Measurements from ENCODE around the gene RAB1A.

RAB1A gene

DNA sequence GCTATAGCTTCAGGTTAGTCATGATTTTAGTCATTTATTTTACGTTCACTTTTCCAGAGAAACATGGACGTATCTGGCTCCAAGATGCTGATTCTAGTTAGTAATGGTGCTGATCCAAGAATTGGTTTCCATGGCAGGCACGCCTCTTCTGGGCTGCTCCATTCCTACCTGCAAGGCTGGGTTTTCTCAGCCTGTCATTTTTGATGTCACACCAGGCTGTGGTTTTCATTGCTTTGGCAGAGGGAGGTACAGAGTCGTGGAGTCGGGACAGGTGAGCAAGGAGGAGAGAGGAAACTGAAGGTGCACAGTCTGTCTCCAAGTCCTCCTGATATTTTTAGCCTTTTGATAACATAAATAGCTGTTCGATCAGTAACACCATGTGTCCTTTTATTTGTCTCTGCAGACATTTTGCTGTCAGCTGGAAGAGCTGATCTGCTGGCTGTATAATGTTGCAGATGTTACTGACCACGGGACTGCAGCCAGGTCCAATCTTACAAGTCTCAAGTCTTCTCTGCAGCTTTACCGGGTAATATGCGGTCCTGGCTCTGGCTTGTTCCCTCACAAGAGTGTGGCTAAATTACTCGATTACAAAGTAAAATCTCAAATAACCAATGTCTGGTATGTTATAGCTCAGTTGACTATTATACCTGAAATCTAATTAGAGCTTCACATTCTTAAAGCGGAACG lies 55.9 kb downstream of the RAB1A start:
- Histone ChIP-seq H3K4me1 (ENCODE audit: control insufficient read depth, low read depth, low read length) (no peaks in the 10 kb centered on the region), H3K27ac (ENCODE audit: low read depth, low read length) (no peak overlapping the region), H2BK15ac (replicated peaks; ENCODE audit: low read depth) (no peak overlapping the region), H3K18ac (ENCODE audit: low read length) (no peak overlapping the region), H3K79me2 (ENCODE audit: control insufficient read depth, insufficient read depth, low read length) (no peaks in the 10 kb centered on the region), H4K5ac (ENCODE audit: low read length) (no peak overlapping the region), H3K4me3 (ENCODE audit: low read length) (no peak overlapping the region), H3K9ac (ENCODE audit: low read length) (no peak overlapping the region), H2AK5ac (ENCODE audit: low read length) (no peak overlapping the region), H3K56ac (ENCODE audit: low read length) (no peak overlapping the region), H3K4me2 (ENCODE audit: low read length) (no peak overlapping the region), H3K27me3 (ENCODE audit: insufficient read depth, low read length, poor library complexity) (no peaks in the 10 kb centered on the region), H3K23ac (ENCODE audit: low read length) (no peak overlapping the region), H3K79me1 (ENCODE audit: low read length) (no peaks in the 10 kb centered on the region), H2BK120ac (ENCODE audit: low read depth, low read length) (no peak overlapping the region), H2BK5ac (ENCODE audit: low read length) (no peak overlapping the region), H3K4ac (ENCODE audit: low read depth, low read length) (no peak overlapping the region), H3K36me3 (ENCODE audit: control insufficient read depth, insufficient read depth, low read length) (peaks cover 5% of the 10 kb centered on the region), H4K8ac (ENCODE audit: low read depth, low read length) (no peak overlapping the region)
- DNase-seq: no peak
- WGBS (ENCODE audit: extremely low coverage, insufficient coverage, low lambda C conversion rate): no CpG with 5 or more reads among the region's 12 CpGs

DNA sequence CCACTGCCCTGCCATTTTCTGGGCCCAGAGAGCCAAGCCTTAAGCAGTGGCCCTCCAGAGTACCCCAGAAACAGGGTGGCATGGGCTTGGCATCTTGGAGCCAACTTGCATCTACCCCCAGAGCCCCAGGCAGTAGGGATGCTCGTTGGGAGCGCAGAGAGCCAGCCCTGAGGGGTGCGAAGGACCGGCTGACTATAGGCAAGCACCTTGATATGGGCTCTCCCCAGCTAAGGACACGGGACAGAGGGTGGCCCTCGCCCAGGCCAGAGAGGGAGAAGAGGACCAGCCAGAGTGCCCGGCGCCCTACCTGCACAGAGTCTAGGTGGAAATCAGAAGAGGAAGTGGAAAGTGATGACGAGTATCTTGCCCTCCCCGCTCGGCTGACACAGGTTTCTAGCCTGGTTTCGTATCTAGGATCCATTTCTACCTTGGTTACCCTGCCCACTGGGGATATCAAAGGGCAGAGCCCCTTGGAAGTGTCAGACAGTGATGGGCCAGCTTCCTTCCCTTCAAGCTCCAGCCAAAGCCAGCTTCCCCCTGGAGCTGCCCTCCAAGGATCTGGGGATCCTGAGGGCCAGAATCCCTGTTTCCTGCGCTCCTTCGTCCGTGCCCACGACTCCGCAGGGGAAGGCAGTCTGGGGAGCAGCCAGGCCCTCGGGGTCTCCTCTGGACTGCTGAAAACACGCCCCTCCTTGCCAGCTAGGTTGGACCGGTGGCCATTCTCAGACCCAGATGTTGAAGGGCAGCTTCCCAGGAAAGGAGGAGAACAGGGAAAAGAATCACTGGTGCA lies 57.5 kb downstream of the RAB1A start:
- Histone ChIP-seq H3K18ac (ENCODE audit: low read length) (no peak overlapping the region), H2BK120ac (ENCODE audit: low read depth, low read length) (no peak overlapping the region), H3K79me2 (ENCODE audit: control insufficient read depth, insufficient read depth, low read length) (no peaks in the 10 kb centered on the region), H3K79me1 (ENCODE audit: low read length) (peaks cover 3% of the 10 kb centered on the region), H3K4me3 (ENCODE audit: low read length) (no peak overlapping the region), H2AK5ac (ENCODE audit: low read length) (no peak overlapping the region), H3K9ac (ENCODE audit: low read length) (no peak overlapping the region), H3K56ac (ENCODE audit: low read length) (no peak overlapping the region), H3K4ac (ENCODE audit: low read depth, low read length) (no peak overlapping the region), H3K4me1 (ENCODE audit: control insufficient read depth, low read depth, low read length) (no peaks in the 10 kb centered on the region), H4K8ac (ENCODE audit: low read depth, low read length) (no peak overlapping the region), H3K23ac (ENCODE audit: low read length) (no peak overlapping the region), H3K27ac (ENCODE audit: low read depth, low read length) (no peak overlapping the region), H2BK15ac (replicated peaks; ENCODE audit: low read depth) (no peak overlapping the region), H3K27me3 (ENCODE audit: insufficient read depth, low read length, poor library complexity) (no peaks in the 10 kb centered on the region), H3K4me2 (ENCODE audit: low read length) (no peak overlapping the region), H2BK5ac (ENCODE audit: low read length) (no peak overlapping the region), H3K36me3 (ENCODE audit: control insufficient read depth, insufficient read depth, low read length) (peaks cover 3% of the 10 kb centered on the region), H4K5ac (ENCODE audit: low read length) (no peak overlapping the region)
- WGBS (ENCODE audit: extremely low coverage, insufficient coverage, low lambda C conversion rate): no CpG with 5 or more reads among the region's 20 CpGs
- DNase-seq: no peak

GRCh38 chr2:65071499-65072180 lies 58.3 kb downstream of the RAB1A start:
- Histone ChIP-seq H3K9ac (ENCODE audit: low read length) (no peak overlapping the region), H3K4ac (ENCODE audit: low read depth, low read length) (no peak overlapping the region), H3K4me1 (ENCODE audit: control insufficient read depth, low read depth, low read length) (no peaks in the 10 kb centered on the region), H3K79me1 (ENCODE audit: low read length) (peaks cover 3% of the 10 kb centered on the region), H3K4me2 (ENCODE audit: low read length) (no peak overlapping the region), H3K18ac (ENCODE audit: low read length) (no peak overlapping the region), H3K56ac (ENCODE audit: low read length) (no peak overlapping the region), H3K27ac (ENCODE audit: low read depth, low read length) (no peak overlapping the region), H3K27me3 (ENCODE audit: insufficient read depth, low read length, poor library complexity) (no peaks in the 10 kb centered on the region), H3K23ac (ENCODE audit: low read length) (no peak overlapping the region), H2BK120ac (ENCODE audit: low read depth, low read length) (no peak overlapping the region), H4K5ac (ENCODE audit: low read length) (no peak overlapping the region), H2BK5ac (ENCODE audit: low read length) (no peak overlapping the region), H2AK5ac (ENCODE audit: low read length) (no peak overlapping the region), H4K8ac (ENCODE audit: low read depth, low read length) (no peak overlapping the region), H3K36me3 (ENCODE audit: control insufficient read depth, insufficient read depth, low read length) (peaks cover 3% of the 10 kb centered on the region), H3K79me2 (ENCODE audit: control insufficient read depth, insufficient read depth, low read length) (no peaks in the 10 kb centered on the region), H2BK15ac (replicated peaks; ENCODE audit: low read depth) (no peak overlapping the region), H3K4me3 (ENCODE audit: low read length) (no peak overlapping the region)
- peak; percentile 40 for DNase-seq
- WGBS (ENCODE audit: extremely low coverage, insufficient coverage, low lambda C conversion rate): no CpG with 5 or more reads among the region's 14 CpGs

- H3K4ac ChIP-seq (ENCODE audit: low read depth, low read length): no peak overlapping the region
- no peak overlapping the region for H2BK15ac ChIP-seq (replicated peaks; ENCODE audit: low read depth)
Measured at GRCh38 chr2:65070856-65071255, 59.0 kb downstream of the RAB1A start.

DNA sequence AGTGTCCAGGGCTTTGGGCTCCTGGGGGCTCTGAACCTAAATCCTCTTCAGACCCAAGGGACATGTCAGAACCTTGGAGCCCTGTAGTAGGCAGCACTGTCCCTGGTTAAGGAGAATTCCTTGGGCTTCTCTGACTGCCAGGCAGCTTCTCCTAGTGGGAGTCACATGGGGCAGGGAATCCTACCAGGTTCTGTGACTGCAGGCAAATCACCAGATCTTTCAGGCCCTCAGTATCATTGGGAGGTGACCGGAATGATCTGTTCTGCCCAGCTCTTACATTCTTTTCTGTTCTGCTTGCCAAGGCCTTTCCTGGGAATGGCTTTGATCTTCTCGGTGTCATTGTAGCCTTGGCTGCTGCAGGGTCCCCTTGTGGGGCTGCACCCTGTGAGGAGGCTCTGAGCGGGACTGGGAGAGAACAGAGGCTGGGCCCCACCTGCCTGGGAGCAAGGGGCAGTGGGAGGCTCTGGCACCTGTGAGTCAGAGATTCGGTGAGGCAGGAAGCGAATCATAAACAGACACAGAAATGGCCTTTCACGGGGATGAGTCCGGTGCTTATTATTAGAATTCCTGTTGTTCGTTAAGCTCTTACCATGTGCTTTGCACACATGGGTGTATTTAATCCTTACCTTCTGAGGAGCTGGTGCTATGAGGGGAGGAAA lies 59.6 kb downstream of the RAB1A start:
- no CpG with 5 or more reads among the region's 8 CpGs for WGBS (ENCODE audit: extremely low coverage, insufficient coverage, low lambda C conversion rate)
- peak; percentile 73 for DNase-seq
- Histone ChIP-seq H3K4me2 (ENCODE audit: low read length) (no peak overlapping the region), H3K4me1 (ENCODE audit: control insufficient read depth, low read depth, low read length) (no peaks in the 10 kb centered on the region), H3K27me3 (ENCODE audit: insufficient read depth, low read length, poor library complexity) (no peaks in the 10 kb centered on the region), H3K9ac (ENCODE audit: low read length) (no peak overlapping the region), H2BK5ac (ENCODE audit: low read length) (no peak overlapping the region), H3K79me1 (ENCODE audit: low read length) (peaks cover 6% of the 10 kb centered on the region), H3K23ac (ENCODE audit: low read length) (no peak overlapping the region), H3K18ac (ENCODE audit: low read length) (no peak overlapping the region), H3K4ac (ENCODE audit: low read depth, low read length) (no peak overlapping the region), H4K5ac (ENCODE audit: low read length) (no peak overlapping the region), H3K27ac (ENCODE audit: low read depth, low read length) (no peak overlapping the region), H2AK5ac (ENCODE audit: low read length) (no peak overlapping the region), H2BK15ac (replicated peaks; ENCODE audit: low read depth) (no peak overlapping the region), H2BK120ac (ENCODE audit: low read depth, low read length) (no peak overlapping the region), H3K56ac (ENCODE audit: low read length) (no peak overlapping the region), H3K36me3 (ENCODE audit: control insufficient read depth, insufficient read depth, low read length) (peaks cover 3% of the 10 kb centered on the region), H3K4me3 (ENCODE audit: low read length) (no peak overlapping the region), H3K79me2 (ENCODE audit: control insufficient read depth, insufficient read depth, low read length) (peaks cover 2% of the 10 kb centered on the region), H4K8ac (ENCODE audit: low read depth, low read length) (no peak overlapping the region)

More at GRCh38 chr2:65070856-65071255, 59.0 kb downstream of the RAB1A start:
- H3K27me3 ChIP-seq (ENCODE audit: insufficient read depth, low read length, poor library complexity): no peaks in the 10 kb centered on the region
- no peak overlapping the region for H2BK5ac ChIP-seq (ENCODE audit: low read length)
- peaks cover 3% of the 10 kb centered on the region for H3K36me3 ChIP-seq (ENCODE audit: control insufficient read depth, insufficient read depth, low read length)
- H3K79me2 ChIP-seq (ENCODE audit: control insufficient read depth, insufficient read depth, low read length): peaks cover 2% of the 10 kb centered on the region
- no peak for DNase-seq
- H3K79me1 ChIP-seq (ENCODE audit: low read length): peaks cover 5% of the 10 kb centered on the region
- no peak overlapping the region for H3K56ac ChIP-seq (ENCODE audit: low read length)
- no peak overlapping the region for H4K5ac ChIP-seq (ENCODE audit: low read length)
- no peak overlapping the region for H4K8ac ChIP-seq (ENCODE audit: low read depth, low read length)
- H3K18ac ChIP-seq (ENCODE audit: low read length): no peak overlapping the region
- no peak overlapping the region for H2BK120ac ChIP-seq (ENCODE audit: low read depth, low read length)
- H3K23ac ChIP-seq (ENCODE audit: low read length): no peak overlapping the region
- H3K9ac ChIP-seq (ENCODE audit: low read length): no peak overlapping the region
- H3K4me2 ChIP-seq (ENCODE audit: low read length): no peak overlapping the region
- H3K4me1 ChIP-seq (ENCODE audit: control insufficient read depth, low read depth, low read length): no peaks in the 10 kb centered on the region
- WGBS (ENCODE audit: extremely low coverage, insufficient coverage, low lambda C conversion rate): no CpG with 5 or more reads among the region's 6 CpGs
- H2AK5ac ChIP-seq (ENCODE audit: low read length): no peak overlapping the region
- no peak overlapping the region for H3K4me3 ChIP-seq (ENCODE audit: low read length)
- no peak overlapping the region for H3K27ac ChIP-seq (ENCODE audit: low read depth, low read length)
